HEK293 (cell line): ENCODE data around the gene PIPOX.

Source experiments
- CTCF ChIP-seq: fragments of 450-650 bp; formaldehyde crosslinking; IDR thresholded peaks from 2 replicates; pipeline ENCODE4 v1.5.1; 2016; ENCODE audit warnings: missing biosample characterization, missing genetic modification characterization
- ZBTB11 ChIP-seq: fragments of 450-650 bp; formaldehyde crosslinking; conservative IDR thresholded peaks from 2 replicates; pipeline ENCODE4 v1.5.1; 2016; ENCODE audit warnings: low read depth, missing biosample characterization, missing genetic modification characterization
- ZNF274 ChIP-seq, 2 experiments: fragments of 200-500 bp in 1 of 2; fragments of 450-650 bp in 1 of 2; sonication (Bioruptor generic) in 1 of 2; formaldehyde crosslinking in 1 of 2; IDR thresholded peaks; 2 replicates each; pipeline versions ENCODE4 v1.5.1 to v1.6.1; 2014 to 2016; ENCODE audit warnings: borderline replicate concordance in 1 of 2, inconsistent platforms in 1 of 2, low read length in 1 of 2, missing biosample characterization in 1 of 2, missing genetic modification characterization in 1 of 2

GRCh38 chr17:29031488-29031887, 11.5 kb upstream of the PIPOX start:
- TF ChIP-seq ZNF274 (IDR thresholded peaks at IDR 0.05; ENCODE audit: low read length) = no peak
- no peak for TF ChIP-seq ZNF274 (tag by site-specific recombination; IDR thresholded peaks at IDR 0.05; ENCODE audit: borderline replicate concordance)
- no peak for TF ChIP-seq ZBTB11 (tag by site-specific recombination)
- no peak for TF ChIP-seq CTCF (tag by site-specific recombination)
